OCI-LY1 (cell line): ENCODE data around the gene MTG2.

ENCODE experiments used
- H2AFZ ChIP-seq: fragments of 200-600 bp; sonication (generic), shearing (Covaris generic); 2 replicates; pipeline ENCODE4 v1.6.0; 2014; ENCODE audit warnings: antibody characterized with exemption, mild to moderate bottlenecking, low read length
- H3F3A ChIP-seq: fragments of 200-600 bp; sonication (generic), shearing (Covaris generic); 2 replicates; pipeline ENCODE4 v1.6.0; 2014; ENCODE audit warnings: mild to moderate bottlenecking, antibody characterized with exemption, low read length, moderate library complexity; ENCODE audit not compliant: insufficient read depth
- H3K27ac ChIP-seq: fragments of 200-600 bp; sonication (generic); 2 replicates; pipeline ENCODE4 v1.5.1; 2014; ENCODE audit warnings: low read length, mixed run types, mild to moderate bottlenecking, low read depth; ENCODE audit not compliant: poor library complexity, severe bottlenecking
- H3K27me3 ChIP-seq: fragments of 200-600 bp; sonication (generic); 2 replicates; pipeline ENCODE4 v1.6.0; 2014; ENCODE audit warnings: antibody characterized with exemption, mild to moderate bottlenecking, low read length, moderate library complexity; ENCODE audit not compliant: insufficient read depth
- H3K36me3 ChIP-seq: fragments of 200-600 bp; sonication (generic); 2 replicates; pipeline ENCODE4 v1.6.1; 2014; ENCODE audit warnings: mild to moderate bottlenecking, antibody characterized with exemption, low read length, moderate library complexity, mixed read lengths; ENCODE audit not compliant: insufficient read depth
- H3K4me1 ChIP-seq: fragments of 200-600 bp; sonication (generic); 2 replicates; pipeline ENCODE4 v1.5.1; 2014; ENCODE audit warnings: mild to moderate bottlenecking, low read length, moderate library complexity; ENCODE audit not compliant: insufficient read depth, severe bottlenecking
- H3K4me2 ChIP-seq: fragments of 200-600 bp; sonication (generic), shearing (Covaris generic); 2 replicates; pipeline ENCODE4 v1.6.1; 2014; ENCODE audit warnings: low read length
- H3K4me3 ChIP-seq: fragments of 200-600 bp; sonication (generic); 2 replicates; pipeline ENCODE4 v1.5.1; 2014; ENCODE audit warnings: low read length, low read depth, mild to moderate bottlenecking, mixed read lengths; ENCODE audit not compliant: poor library complexity, severe bottlenecking
- H3K79me2 ChIP-seq: fragments of 200-600 bp; shearing (Covaris generic); 2 replicates; pipeline ENCODE4 v1.6.1; 2016; ENCODE audit warnings: mixed run types, low read length, mixed read lengths; ENCODE audit not compliant: insufficient read depth
- H3K9ac ChIP-seq: fragments of 200-600 bp; sonication (generic), shearing (Covaris generic); 2 replicates; pipeline ENCODE4 v1.6.1; 2014; ENCODE audit warnings: mild to moderate bottlenecking, low read length, mixed read lengths
- H3K9me2 ChIP-seq: fragments of 200-600 bp; sonication (generic), shearing (Covaris generic); 2 replicates; pipeline ENCODE4 v1.6.1; 2014; ENCODE audit warnings: low read depth, mild to moderate bottlenecking, low read length, mixed read lengths
- H3K9me3 ChIP-seq: fragments of 200-600 bp; shearing (Covaris generic); 2 replicates; pipeline ENCODE4 v1.6.1; 2014; ENCODE audit warnings: low read length, mixed read lengths
- H4K20me1 ChIP-seq: fragments of 200-600 bp; sonication (generic), shearing (Covaris generic); 2 replicates; pipeline ENCODE4 v1.6.0; 2016; ENCODE audit warnings: mild to moderate bottlenecking, low read length; ENCODE audit not compliant: insufficient read depth
- CTCF ChIP-seq: fragments of 200-600 bp; sonication (generic), shearing (Covaris generic); IDR thresholded peaks from 2 replicates; pipeline ENCODE4 v1.5.1; 2017; ENCODE audit warnings: mild to moderate bottlenecking, antibody characterized with exemption, low read length, moderate library complexity, mixed read lengths
- EZH2 ChIP-seq: fragments of 200-600 bp; sonication (generic), shearing (Covaris generic); IDR thresholded peaks from 2 replicates; pipeline ENCODE4 v1.8.0; 2017; ENCODE audit warnings: borderline replicate concordance, mixed run types, mild to moderate bottlenecking, antibody characterized with exemption, low read length, moderate library complexity, mixed read lengths

The MTG2 gene

GRCh38 chr20:62172666-62173065 is 10.2 kb upstream of the MTG2 start:
- H3K4me3 ChIP-seq: no peak overlapping the region
- TF ChIP-seq EZH2 (no peak), CTCF (no peak)
- H3K36me3 ChIP-seq: peaks cover 4% of the 10 kb centered on the region; the same call in 1 of the 2 replicates

GRCh38 chr20:62174021-62174804 is 8.6 kb upstream of the MTG2 start:
- H4K20me1 ChIP-seq: no peaks in the 10 kb centered on the region
- no peak overlapping the region for H3K9ac ChIP-seq
- no peak for TF ChIP-seq EZH2
- H3K27ac ChIP-seq: no peak overlapping the region
- H3K4me2 ChIP-seq: no peak overlapping the region
- H3K27me3 ChIP-seq: no peaks in the 10 kb centered on the region
- H3K36me3 ChIP-seq: peaks cover 1% of the 10 kb centered on the region; the same call in 1 of the 2 replicates
- H2AFZ ChIP-seq: no peak overlapping the region
- H3K79me2 ChIP-seq: no peaks in the 10 kb centered on the region
- no peak overlapping the region for H3K4me3 ChIP-seq
- no peaks in the 10 kb centered on the region for H3K9me2 ChIP-seq
- H3K9me3 ChIP-seq: no peaks in the 10 kb centered on the region
- H3F3A ChIP-seq: no peaks in the 10 kb centered on the region
- no peaks in the 10 kb centered on the region for H3K4me1 ChIP-seq

More at GRCh38 chr20:62172666-62173065, 10.2 kb upstream of the MTG2 start:
- H3K27ac ChIP-seq: no peak overlapping the region
- H3K4me1 ChIP-seq: no peaks in the 10 kb centered on the region
- H3K9ac ChIP-seq: no peak overlapping the region
- no peak overlapping the region for H3K4me2 ChIP-seq
- H4K20me1 ChIP-seq: no peaks in the 10 kb centered on the region
- no peaks in the 10 kb centered on the region for H3K9me2 ChIP-seq
- no peaks in the 10 kb centered on the region for H3F3A ChIP-seq
- H3K79me2 ChIP-seq: no peaks in the 10 kb centered on the region
- H3K9me3 ChIP-seq: no peaks in the 10 kb centered on the region
- no peak overlapping the region for H2AFZ ChIP-seq
- H3K27me3 ChIP-seq: no peaks in the 10 kb centered on the region

- no peak for TF ChIP-seq CTCF
- TF ChIP-seq EZH2: no peak
- Histone ChIP-seq H3K36me3 (no peaks in the 10 kb centered on the region), H3K9me3 (no peaks in the 10 kb centered on the region), H3K9me2 (no peaks in the 10 kb centered on the region), H3K4me1 (no peaks in the 10 kb centered on the region), H3K9ac (no peak overlapping the region), H3K4me2 (no peak overlapping the region), H3F3A (no peaks in the 10 kb centered on the region), H3K27me3 (no peaks in the 10 kb centered on the region), H4K20me1 (no peaks in the 10 kb centered on the region), H3K4me3 (no peak overlapping the region), H2AFZ (no peak overlapping the region), H3K27ac (no peak overlapping the region), H3K79me2 (no peaks in the 10 kb centered on the region)
These were observed 7.8 kb upstream of the MTG2 start for GRCh38 chr20:62174870-62175624.
